Ascending aorta (tissue), 2 donors: Measurements from ENCODE around the gene BCAM. TPM values are rescaled to one million over a fixed set of nuclear protein-coding genes. Genes with fewer than 3 reads are reported as not detected.

ENCODE experiments used
- DNase-seq, 2 donors: peaks; one replicate each; pipeline ENCODE4 v3.0.0-alpha.2; 2019; ENCODE audit warnings: low spot score in 2 of 2
- H3K27ac ChIP-seq, 2 donors: fragments of 200-600 bp; sonication (generic); one replicate each; pipeline ENCODE4 v1.5.1; 2016 to 2017; ENCODE audit warnings: mild to moderate bottlenecking in 1 of 2
- H3K27me3 ChIP-seq: fragments of 200-600 bp; sonication (generic); one replicate; pipeline ENCODE4 v1.5.1; 2017
- H3K36me3 ChIP-seq, 2 donors: fragments of 200-600 bp; sonication (generic); one replicate each; pipeline ENCODE4 v1.5.1; 2016
- H3K4me1 ChIP-seq, 2 donors: fragments of 200-600 bp; sonication (generic); one replicate each; pipeline ENCODE4 v1.5.1; 2016 to 2017; ENCODE audit warnings: mild to moderate bottlenecking in 1 of 2
- H3K4me3 ChIP-seq, 2 donors: fragments of 200-600 bp; sonication (generic); one replicate each; pipeline ENCODE4 v1.5.1; 2016 to 2017; ENCODE audit warnings: mild to moderate bottlenecking in 1 of 2
- H3K9me3 ChIP-seq, 2 donors: fragments of 200-600 bp; sonication (generic); one replicate each; pipeline ENCODE4 v1.5.1; 2016
- intact Hi-C: fragments of 100-400 bp; cut with DNase I; formaldehyde crosslinking; loops from one replicate; pipeline ENCODE4 v1.15.1; 2023
- total RNA-seq: library from RNA; depleted of rRNA; stranded (reverse); fragments of >200 nt; gene quantifications from one replicate; pipeline ENCODE4 v1.1.0, GENCODE V29; 2016
- TF ChIP-seq, protein P1 (sequence below), 3 experiments: fragments of 200-600 bp in 2 of 3; fragments of 450-650 bp in 1 of 3; sonication (generic) in 2 of 3; IDR thresholded peaks; one replicate each; pipeline ENCODE4 v1.5.1; 2016 to 2019; ENCODE audit warnings: antibody characterized with exemption in 3 of 3, mild to moderate bottlenecking in 1 of 3, moderate library complexity in 1 of 3

Gene BCAM
- total RNA-seq, 1 donor from 2014 or later = 832 TPM

- DNase-seq = peak; percentile 51 to 85
Observed at GRCh38 chr19:44847144-44848035, 38.5 kb downstream of the BCAM start.

GRCh38 chr19:44848036-44848811 lies 39.3 kb downstream of the BCAM start:
- Histone ChIP-seq H3K4me3 (peak overlapping the region; percentile 97 to 99), H3K27ac (peak overlapping the region; percentile 96 to 98), H3K9me3 (no peaks in the 10 kb centered on the region), H3K4me1 (peaks cover 8 to 26% of the 10 kb centered on the region in 2 donors), H3K36me3 (no peaks in the 10 kb centered on the region), H3K27me3 (no peaks in the 10 kb centered on the region)
- DNase-seq = peak in 1 of 2 donors; percentile 75
- TF ChIP-seq, protein P1, sequence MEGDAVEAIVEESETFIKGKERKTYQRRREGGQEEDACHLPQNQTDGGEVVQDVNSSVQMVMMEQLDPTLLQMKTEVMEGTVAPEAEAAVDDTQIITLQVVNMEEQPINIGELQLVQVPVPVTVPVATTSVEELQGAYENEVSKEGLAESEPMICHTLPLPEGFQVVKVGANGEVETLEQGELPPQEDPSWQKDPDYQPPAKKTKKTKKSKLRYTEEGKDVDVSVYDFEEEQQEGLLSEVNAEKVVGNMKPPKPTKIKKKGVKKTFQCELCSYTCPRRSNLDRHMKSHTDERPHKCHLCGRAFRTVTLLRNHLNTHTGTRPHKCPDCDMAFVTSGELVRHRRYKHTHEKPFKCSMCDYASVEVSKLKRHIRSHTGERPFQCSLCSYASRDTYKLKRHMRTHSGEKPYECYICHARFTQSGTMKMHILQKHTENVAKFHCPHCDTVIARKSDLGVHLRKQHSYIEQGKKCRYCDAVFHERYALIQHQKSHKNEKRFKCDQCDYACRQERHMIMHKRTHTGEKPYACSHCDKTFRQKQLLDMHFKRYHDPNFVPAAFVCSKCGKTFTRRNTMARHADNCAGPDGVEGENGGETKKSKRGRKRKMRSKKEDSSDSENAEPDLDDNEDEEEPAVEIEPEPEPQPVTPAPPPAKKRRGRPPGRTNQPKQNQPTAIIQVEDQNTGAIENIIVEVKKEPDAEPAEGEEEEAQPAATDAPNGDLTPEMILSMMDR (IDR thresholded peaks at IDR 0.05) = no peak
- intact Hi-C loops = loop anchor here (5.0 kb wide), 2 partner anchors 131 to 329 kb away; partner anchors contain the start of genes BLOC1S3 and TRAPPC6A

More at GRCh38 chr19:44847144-44848035, 38.5 kb downstream of the BCAM start:
- Histone ChIP-seq H3K4me3 (peak overlapping the region; percentile 97 to 99), H3K4me1 (peaks cover 8 to 26% of the 10 kb centered on the region in 2 donors), H3K36me3 (no peaks in the 10 kb centered on the region), H3K27ac (peak overlapping the region; percentile 96 to 98), H3K9me3 (no peaks in the 10 kb centered on the region), H3K27me3 (no peaks in the 10 kb centered on the region)
- TF ChIP-seq, protein P1 (IDR thresholded peaks at IDR 0.05) = no peak
- intact Hi-C loops = loop anchor here (1.0 to 5.0 kb wide), 3 partner anchors 43 to 330 kb away; partner anchors contain the start of genes BLOC1S3 and TRAPPC6A

- Histone ChIP-seq H3K27me3 (no peaks in the 10 kb centered on the region), H3K4me1 (peaks cover 8 to 26% of the 10 kb centered on the region in 2 donors), H3K27ac (peak overlapping the region; percentile 96 to 98), H3K4me3 (peak overlapping the region; percentile 97 to 99), H3K9me3 (no peaks in the 10 kb centered on the region), H3K36me3 (peaks cover 0 to 3% of the 10 kb centered on the region in 2 donors)
- intact Hi-C loops = loop anchor here (5.0 kb wide), 2 partner anchors 132 to 328 kb away; partner anchors contain the start of genes BLOC1S3 and TRAPPC6A
- no peak for DNase-seq
- TF ChIP-seq, protein P1 (IDR thresholded peaks at IDR 0.05) = no peak
Observed at GRCh38 chr19:44848812-44849447, 40.0 kb downstream of the BCAM start.

DNA sequence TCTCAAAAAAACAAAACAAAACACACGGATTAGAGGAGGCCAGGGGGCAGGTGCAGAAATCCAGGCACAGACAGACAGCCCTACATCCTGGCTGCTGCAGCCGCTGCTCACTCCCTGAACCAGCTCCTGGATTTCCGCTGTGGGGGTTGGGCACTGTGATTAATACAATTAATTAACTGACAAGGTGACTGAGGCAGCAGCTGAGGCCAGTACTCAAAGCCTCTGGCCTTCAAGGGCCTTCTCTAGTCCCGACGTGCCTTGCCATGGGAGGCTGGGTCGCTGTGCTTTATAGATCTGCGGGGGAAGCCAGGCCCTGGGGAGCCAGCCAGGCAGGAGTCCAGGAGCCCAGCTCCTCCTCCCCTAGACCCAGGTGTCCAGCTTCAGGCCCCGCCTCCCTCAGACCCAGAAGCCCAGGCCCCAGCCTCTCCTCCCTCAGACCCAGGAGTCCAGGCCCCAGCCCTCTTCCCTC lies 41.8 kb downstream of the BCAM start:
- intact Hi-C loops = no loop called here
- no peak overlapping the region for H3K27ac ChIP-seq
- no peaks in the 10 kb centered on the region for H3K27me3 ChIP-seq
- H3K4me3 ChIP-seq = no peak overlapping the region
- no peaks in the 10 kb centered on the region for H3K9me3 ChIP-seq
- peaks cover 0 to 5% of the 10 kb centered on the region in 2 donors for H3K36me3 ChIP-seq
- H3K4me1 ChIP-seq = peaks cover 8 to 13% of the 10 kb centered on the region in 2 donors
- TF ChIP-seq, protein P1 (IDR thresholded peaks at IDR 0.05) = no peak
- no peak for DNase-seq

DNA sequence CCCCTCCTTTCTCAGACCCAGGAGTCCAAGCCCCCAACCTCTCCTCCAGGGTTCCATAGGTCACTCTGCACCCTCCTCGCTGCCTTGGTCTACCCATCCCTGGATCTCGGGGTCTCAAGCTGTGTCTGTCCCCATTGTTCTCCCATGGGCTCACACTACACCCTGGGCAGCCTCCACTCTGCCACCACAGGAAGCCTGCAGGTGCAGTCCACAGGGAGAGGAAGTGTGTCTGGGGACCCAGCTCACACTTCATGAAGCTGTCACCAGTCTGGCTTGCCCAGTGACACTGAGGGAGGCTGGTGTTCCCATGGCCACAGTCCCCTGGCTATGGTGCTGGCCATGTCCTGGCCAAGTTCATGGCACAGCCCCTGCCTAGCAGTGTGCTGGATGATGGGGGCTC lies 42.5 kb downstream of the BCAM start:
- Histone ChIP-seq H3K4me1 (peaks cover 8 to 17% of the 10 kb centered on the region in 2 donors), H3K36me3 (peaks cover 0 to 5% of the 10 kb centered on the region in 2 donors), H3K27ac (no peak overlapping the region), H3K4me3 (no peak overlapping the region), H3K9me3 (no peaks in the 10 kb centered on the region), H3K27me3 (no peaks in the 10 kb centered on the region)
- TF ChIP-seq, protein P1 (IDR thresholded peaks at IDR 0.05) = no peak
- intact Hi-C loops = no loop called here
- DNase-seq = no peak
